ENCODE results near the gene MDM2.

GRCh38 chr12:68844318-68844745, 36.4 kb downstream of the MDM2 start:
- TF ChIP-seq EZH2 (IDR thresholded peaks at IDR 0.05; ENCODE audit: insufficient read depth, poor library complexity, severe bottlenecking): no peak
- no peak for TF ChIP-seq EZH2phosphoT487 (IDR thresholded peaks at IDR 0.05; ENCODE audit: insufficient read depth, low read depth)
